HCT116 (cell line): ENCODE results near the gene NFIC.

ENCODE experiments used
- CTCF ChIP-seq, 3 experiments: fragments of 200-600 bp in 1 of 3; sonication (generic) in 1 of 3; IDR thresholded peaks in 2 of 3; conservative IDR thresholded peaks in 1 of 3; 2 replicates each; pipeline ENCODE4 v1.5.1; 2012 to 2017; ENCODE audit warnings: low read depth in 2 of 3, low read length in 2 of 3, antibody characterized with exemption in 1 of 3, borderline replicate concordance in 1 of 3, control low read depth in 1 of 3, mild to moderate bottlenecking in 1 of 3, mixed read lengths in 1 of 3, mixed run types in 1 of 3, moderate library complexity in 1 of 3; ENCODE audit not compliant: insufficient read depth in 1 of 3
- EZH2 ChIP-seq: fragments of 200-600 bp; sonication (generic); IDR thresholded peaks from 2 replicates; pipeline ENCODE4 v1.6.1; 2017; ENCODE audit warnings: antibody characterized with exemption, mixed run types
- RAD21 ChIP-seq: IDR thresholded peaks from 2 replicates; pipeline ENCODE4 v1.6.1; 2012; ENCODE audit warnings: low read depth, mild to moderate bottlenecking
- SRF ChIP-seq: IDR thresholded peaks from 2 replicates; pipeline ENCODE4 v1.6.1; 2012; ENCODE audit warnings: low read depth

- TF ChIP-seq CTCF (IDR thresholded peaks at IDR 0.05 in 2 of 3, conservative IDR thresholded peaks at IDR 0.05 in 1 of 3; ENCODE audit: borderline replicate concordance in 1 of 3, insufficient read depth in 1 of 3, low read depth in 2 of 3, low read length in 2 of 3) (no peak), RAD21 (no peak), EZH2 (no peak), SRF (no peak)
Observed at GRCh38 chr19:3320853-3321252, 45.5 kb upstream of the NFIC start.
